GM18498 (cell line): ENCODE data around the gene NAV2.

ENCODE experiments used
- ATAC-seq: cut with Tn5 transposase; IDR thresholded peaks from one replicate; pipeline ENCODE4 v1.9.1; 2021; ENCODE audit warnings: mild to moderate bottlenecking, moderate library complexity; ENCODE audit not compliant: unreplicated experiment

NAV2 gene

DNA sequence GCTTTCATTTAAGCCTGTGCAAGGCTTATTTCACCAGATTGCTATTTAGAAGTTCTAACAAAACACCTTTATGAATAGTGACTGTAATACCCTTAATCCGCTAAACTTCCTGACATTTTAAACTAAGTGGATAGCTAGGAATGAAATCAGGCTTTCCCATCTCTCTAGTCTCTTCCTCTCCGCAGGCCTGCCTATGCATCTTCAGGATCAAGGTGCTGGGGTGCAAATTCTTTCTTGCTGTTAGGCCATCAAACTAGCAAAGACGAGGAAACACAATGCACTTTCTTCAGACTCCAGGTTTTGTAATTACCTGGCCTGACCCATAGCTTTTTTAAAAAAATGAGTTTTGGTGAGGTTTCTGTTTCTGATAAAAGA, 298.2 kb downstream of the NAV2 start:
- no peak for ATAC-seq

DNA sequence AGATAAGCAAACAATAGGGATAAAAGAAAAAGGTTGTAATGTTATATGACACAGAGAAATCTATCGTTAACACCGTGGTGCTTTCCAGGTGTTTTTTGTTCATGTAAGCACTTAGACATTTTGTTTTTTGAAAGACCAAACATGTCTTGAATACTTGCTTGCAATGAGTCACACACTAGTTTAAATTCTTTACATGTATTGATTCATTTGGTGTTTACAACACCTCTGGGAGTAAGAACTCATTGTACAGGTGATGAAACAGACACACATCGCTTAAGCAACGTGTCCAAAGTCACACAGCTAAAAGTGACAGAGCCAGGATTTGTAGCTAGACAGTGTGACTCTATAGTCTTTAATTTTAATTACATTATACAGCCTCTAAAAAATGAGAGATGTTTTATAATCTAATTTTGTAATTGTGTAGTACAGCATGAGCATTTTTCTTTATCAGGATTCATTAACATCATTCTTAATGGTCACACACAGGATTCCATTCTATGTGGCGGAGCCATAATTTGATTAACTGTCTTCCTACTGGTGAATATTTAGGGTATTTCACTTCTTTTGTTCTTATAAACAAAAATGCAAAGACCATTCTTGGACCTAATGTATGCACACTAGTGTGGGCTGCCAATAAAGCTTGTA, 298.8 kb downstream of the NAV2 start:
- ATAC-seq: no peak

DNA sequence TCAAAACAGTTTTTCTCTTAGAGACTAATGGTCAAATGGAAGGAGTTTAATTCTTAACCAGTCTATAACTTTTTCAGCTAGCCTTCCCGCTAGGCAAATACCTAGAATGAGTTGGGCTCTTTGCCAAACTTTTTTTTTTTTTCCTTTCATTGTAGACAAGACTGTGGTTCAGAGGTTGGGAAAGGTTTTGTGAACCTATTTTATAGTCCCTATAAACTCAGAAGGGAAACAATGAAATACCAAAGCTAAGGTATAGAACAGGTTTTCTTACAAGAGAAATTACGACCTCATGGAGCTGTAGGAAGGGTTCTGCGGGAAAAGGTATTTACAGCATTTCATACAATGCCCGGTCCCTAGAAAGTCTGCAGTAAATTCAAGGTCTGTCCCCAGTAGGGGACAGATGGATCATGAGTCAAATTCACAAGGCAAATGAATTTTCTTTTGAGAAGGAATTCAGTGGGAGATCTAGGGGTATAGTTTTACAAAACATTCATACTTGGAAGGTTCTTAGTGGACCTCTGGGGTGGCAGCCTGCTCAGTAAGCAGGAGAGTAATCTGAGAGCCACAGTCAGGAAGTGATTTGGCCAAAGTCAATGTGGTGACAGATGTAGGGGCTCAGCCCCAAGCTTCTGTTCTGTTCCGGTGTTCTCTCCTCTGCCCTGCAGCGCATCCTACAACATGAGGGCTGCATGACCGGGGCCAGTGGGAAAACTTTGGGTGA, 300.9 kb downstream of the NAV2 start:
- no peak for ATAC-seq

DNA sequence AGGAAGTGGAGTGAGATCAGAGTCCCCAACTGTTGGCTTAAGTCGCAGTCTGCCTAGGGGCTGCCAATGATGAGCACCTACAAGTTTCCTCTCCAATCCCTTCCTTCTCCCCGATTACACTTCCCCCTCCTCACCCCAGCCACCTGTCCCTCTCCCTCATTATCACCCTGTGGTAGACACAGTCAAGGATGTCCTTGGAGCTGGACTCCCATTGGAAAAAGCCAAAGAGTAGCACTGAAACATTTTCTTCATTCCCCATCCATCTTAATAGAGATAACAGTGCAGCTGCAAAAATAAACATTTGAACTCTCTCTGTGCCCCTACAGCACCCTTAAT, 301.4 kb downstream of the NAV2 start:
- no peak for ATAC-seq

DNA sequence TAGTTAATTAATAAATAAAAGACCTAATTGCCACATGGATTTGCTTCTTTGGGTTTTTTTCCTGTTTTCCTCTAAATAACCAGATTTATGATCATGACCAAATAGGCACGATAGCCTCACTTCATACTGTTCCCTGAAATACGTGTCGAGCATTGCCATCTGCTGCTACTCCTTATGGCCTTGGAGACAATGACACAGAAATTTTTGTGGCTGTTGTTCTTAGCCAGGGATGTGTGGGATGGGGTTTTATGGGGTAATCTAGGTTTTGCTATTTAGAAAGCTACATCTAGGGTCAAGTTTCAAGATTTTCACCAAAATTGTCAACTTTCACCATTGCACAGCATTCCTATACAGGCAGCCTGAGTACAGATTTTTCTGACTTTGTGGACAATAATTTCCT, 302.5 kb downstream of the NAV2 start:
- no peak for ATAC-seq

DNA sequence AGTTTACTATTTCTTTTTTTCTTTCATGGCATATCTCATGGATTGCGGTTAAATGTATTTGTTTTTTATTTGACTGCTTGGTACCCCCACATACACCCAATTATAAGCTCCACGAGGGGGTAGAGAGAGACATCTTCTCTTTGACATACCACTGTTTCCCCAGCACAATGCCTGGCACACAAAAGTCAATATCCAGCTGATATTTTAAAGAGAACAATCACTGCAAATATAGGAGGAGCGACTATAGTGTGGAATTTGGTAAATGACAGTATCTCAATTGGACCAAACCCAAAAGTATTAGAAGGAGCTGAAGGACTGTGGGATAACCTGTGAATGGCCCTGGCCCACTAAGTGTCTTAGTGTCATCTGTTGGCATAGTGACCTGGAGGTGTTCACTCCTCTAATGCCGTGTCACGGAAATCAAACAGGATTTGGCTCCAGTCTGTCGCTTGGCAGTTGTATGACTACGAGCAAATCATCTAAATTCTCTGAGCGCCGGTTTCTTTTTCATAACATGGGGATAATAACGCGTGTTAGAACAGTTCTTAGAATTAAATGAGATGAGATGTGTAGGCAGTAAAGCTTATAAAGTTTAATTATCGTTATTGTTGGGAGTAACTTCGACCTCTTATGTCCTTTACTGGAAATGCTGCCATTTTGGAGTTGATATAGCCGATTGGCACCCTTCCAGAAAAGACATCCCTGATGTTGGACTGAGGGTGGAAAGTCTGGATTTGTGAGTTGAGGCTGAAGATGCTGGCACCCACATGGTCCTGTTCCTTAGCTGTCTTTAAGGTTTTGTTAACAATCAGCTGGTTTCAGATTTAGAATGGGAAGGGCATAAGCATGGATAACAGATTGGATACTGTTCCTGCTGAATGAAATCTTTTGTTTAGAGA, 303.1 kb downstream of the NAV2 start:
- no peak for ATAC-seq

DNA sequence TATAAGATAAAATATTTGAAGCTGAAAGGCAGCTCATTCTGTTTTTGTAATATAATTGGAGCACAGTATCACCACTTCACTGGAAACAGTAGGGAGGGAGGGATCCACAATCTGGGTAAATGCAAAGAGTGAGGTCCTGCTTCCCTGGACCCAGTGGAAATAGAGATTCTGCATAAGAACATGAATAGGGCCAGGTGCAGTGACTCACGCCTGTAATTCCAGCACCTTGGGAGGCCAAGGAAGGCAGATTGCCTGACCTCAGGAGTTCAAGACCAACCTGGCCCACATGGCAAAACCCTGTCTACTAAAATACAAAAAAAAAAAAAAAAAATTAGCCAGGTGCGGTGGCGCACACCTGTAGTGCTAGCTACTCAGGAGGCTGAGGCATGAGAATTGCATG, 303.9 kb downstream of the NAV2 start:
- ATAC-seq: no peak

DNA sequence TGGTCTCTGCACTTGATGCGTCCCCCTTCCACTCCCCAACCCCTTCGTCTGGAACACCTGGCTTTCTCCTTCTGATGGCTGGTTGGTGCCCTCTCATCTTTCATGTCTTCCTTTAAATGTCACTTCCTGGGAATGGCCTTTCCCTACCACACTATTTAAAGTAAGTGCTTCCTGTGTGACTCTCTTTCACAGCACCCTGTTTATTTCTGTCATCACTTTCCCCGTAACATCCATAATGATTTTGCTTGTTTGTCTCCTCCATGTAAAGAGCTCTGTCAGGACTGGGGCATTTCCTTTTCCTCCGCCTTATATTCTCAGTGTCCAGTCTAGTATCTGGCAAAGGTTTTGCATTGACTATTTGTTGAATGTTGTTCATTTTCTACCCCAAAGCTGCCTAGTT, 304.7 kb downstream of the NAV2 start:
- no peak for ATAC-seq

DNA sequence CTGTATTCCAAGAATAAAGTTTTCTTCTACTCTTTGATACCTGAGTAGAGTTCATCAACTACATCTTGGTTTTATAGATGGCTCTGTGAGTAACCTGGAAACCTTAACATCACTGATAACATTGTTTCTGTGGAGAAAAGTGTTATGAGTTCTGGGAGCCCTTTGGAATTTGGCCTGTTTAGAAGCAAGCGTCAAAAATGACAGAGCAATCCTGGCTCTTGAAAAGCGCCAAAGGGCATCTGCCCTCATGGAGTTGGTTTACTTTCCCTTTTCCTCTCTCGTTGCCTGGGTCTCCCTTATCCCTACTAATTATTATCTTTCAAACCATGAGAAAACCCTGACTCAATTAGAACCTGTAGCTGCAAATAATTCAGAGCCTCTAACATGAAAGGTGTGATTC, 307.6 kb downstream of the NAV2 start:
- no peak for ATAC-seq

DNA sequence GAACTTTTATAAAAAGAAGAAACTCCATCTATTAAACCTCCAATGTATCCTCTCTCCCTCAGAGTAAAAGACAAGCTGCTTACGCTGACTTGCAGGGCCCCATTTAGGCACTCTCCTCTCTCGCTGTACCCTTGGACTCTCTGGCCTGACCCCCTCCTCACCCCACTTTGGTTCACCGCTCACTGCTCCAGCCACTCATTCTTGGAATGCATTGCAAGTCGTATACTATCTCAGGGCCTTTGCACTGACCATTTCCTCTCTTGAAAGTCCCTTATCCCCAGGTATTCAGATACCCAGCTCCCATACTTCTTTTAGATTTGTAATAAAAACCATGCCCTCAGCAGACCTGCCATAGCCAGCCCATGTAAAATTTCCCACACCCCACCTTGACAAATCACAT, 308.1 kb downstream of the NAV2 start:
- no peak for ATAC-seq

DNA sequence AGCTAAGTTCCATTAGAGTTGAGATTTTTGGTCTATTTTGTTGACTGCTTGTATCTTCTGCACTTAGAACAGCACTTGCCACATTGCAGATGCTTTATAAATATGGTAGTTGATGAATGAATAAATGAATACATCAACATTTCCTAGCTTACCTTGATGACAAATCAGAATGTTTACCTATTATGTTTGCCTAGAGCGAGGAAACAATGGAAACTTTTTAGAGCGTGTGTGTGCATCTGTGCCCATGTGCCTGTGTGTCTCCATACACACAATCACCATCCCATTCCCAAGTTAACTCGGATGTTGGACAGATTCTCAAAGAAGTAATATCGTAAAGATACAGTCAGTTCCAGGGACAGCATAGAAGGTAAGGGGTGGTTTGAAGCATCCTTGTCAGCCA, 308.6 kb downstream of the NAV2 start:
- no peak for ATAC-seq

DNA sequence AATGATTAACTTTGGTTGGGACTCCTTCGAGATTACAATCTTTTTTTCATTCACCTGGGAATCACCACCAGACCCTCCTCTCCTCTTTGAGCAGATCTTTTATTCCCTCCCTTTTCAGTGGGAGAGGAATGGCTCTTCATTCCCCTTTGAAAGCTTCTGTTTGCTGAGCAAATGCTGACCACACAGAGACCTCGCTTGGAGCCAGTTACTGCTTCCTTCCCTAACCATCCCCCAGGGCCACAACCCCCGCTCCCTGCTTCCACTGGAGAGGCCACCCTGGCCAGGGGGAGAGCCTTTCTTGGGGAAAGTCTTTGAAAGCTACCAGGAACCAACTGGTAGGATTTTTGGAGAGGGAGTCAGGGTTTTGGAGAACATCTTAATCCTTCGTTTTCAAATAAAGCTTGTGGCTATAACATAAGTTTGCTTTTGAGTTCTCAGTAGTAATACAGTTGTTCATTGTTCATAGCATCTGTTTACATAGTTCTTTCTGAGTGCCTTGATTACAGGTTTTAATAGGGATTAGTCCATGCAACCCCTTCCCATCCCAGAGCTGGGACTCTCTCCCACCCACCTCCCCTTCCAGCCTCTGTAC, 309.2 kb downstream of the NAV2 start:
- no peak for ATAC-seq

DNA sequence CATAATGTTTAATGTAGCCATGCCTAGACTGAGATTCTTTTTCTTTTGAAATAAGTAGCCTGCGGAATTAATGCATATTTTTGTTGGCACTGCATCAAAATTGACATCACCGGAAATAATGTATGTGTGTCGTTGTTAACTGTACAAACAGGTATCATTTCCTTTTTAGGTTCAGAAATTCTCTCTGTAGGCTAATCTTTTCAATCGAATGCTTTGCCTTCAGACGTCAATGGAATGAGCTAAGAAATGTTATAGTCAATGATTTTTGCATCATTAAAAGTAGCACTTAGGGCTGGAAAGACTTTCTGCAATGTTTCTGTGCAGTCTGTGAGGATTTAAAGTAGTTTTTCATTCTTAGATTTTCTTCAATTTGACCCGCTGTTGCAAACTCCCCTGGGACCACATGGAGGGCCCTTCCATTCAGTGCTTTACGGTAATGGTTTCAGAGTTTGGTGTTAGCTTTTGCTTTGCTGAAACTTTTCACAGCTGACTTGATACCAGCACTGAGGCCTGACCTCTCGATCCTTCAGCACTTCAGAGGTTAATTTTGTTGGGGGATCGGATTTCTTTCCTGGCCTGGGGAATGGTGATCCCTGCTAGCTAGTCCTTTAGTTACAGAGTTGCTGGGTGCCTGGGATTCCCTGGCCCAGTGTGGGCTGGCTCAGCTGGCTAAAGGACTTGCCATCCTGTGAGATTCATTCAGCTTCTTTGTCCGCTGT, 309.9 kb downstream of the NAV2 start:
- ATAC-seq: peak; percentile 47

DNA sequence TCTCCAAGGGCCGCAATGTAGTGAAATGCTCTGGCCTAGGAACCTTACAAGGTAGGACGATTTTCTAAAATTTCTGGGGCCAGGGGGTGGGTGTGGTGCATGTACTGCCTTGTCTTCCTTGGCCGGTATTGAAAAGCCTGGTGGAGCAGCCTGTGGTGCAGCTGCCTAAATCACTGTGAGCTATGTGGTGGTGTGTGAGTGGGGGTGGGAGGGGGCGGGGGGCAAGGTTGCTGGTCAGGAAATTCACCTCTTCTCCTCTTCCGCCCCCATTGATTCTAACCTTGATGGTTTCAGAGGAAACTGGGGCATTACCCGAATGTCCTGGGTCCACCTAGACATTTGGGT, 310.4 kb downstream of the NAV2 start:
- ATAC-seq: no peak

DNA sequence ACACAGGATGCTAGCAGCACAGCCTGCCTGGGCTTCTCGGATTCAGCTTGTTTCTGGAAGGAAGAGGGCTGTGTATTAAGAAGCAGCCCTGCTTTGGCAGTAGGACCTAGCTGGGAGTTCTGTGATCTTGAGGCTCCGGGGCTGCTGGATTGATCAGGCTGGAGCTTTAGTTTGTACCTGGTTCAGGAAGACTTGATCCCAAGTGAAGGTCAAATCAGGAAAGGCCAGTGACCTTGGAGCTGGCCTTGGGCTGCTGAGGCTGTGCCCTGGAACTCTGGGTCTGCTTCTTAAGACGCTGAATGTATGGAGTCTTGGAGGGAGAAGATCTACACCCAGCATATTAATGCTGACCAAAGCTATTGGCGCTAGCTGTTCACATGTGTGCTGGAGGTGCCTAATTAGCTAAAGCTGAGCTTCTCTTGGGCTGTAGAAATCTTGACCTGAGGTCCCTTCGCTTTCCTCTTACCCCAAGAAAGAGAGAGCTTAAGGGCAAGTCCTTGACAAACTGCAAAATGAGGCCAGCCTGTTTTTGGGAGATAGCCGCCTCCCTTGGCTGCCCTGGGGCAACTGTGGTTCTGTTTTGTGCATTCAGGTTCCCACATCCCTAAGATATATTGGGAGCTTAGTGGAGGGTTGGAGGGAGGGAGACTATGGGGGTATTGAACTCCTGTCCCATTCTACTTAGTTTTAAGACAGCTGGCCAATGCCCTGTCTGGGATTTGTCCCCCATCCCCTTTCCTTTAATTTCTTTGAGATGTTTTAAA, 311.7 kb downstream of the NAV2 start:
- ATAC-seq: no peak

DNA sequence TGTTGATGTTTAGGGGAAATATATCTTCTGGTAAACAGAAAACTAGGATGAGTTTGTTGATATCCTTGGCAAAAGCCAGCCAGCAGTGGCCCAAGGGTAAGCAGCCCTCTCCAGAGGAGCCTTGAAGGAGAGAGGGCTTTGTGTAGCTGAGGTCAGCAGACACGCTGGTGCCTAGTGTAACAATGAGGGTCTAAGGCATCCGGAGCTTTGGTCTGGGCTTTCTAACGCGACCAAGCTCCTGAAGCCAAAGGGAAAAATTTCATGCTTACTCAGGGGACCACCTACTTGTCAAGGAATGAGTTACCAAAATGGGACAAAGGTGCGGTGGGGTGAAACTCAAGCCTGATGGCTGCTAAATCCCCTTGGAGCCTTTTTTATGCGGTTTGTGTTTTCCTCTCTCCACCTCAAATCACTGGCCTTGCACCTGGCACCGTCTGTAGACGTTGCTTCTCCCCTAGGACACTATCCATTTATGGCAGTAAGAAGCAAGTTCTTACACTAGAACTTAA, 312.7 kb downstream of the NAV2 start:
- ATAC-seq: no peak

DNA sequence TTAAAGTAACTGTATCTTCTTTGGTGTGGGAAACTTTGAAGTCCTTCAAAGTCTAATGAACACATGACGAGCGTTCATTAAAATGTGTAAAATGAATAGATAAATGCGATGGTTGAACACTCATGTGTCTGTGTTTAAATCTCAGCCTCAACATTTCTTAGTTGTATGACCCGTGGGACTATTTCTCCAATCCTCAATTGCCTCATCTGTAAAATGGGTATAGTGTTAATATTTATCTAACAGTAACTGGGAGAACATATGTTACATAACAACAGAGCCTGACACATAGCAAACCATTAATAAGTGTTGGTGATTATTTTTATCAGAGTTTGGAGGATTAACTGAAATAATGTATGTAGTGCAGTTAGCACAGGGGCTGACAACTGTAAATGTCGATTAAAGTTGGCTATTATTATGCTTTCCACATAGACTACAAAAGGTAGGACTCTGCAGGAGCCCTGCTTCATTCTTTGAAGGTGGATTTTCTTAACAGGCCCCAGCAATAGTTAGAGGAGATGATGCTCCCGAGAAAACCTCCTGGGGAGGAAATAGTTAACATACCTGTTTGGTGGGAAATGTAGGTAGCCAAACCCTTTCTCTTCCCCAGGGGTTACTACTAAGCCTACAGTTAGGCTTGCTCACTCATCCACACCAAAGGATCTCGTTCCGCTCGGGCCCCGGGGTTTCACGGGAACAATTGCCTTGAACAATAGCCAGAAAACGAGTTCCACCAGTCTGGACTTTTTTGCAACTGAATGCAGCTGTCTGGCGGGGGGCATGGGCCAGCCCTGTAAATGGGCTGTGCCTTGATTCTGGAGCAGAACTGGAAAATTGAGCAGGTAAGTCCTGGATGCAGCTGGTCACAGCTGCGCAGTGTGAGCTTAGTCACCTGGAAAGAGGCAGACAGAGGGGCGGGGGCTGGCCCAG, 314.3 kb downstream of the NAV2 start:
- no peak for ATAC-seq

DNA sequence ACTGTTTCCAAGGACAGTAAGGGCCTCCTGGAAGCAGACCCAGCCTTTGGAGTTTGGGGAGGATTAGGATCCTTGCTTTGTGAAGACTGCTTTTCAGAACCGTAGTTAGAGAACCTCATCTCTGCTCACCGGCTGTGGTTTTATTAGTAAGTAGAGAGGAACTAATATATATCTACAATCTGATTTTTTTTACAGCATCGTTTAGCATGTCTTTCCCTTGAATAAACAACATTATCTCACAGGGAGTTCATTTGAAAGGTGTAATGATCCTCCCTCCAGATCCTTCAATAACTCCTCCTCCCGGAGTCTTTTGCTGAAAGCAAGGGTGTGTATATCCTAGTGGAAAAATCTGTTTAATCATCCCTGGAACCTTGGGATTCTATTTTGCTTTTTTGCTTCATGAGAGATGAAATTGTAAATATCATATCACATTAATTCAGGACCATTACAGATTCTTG, 314.9 kb downstream of the NAV2 start:
- ATAC-seq: no peak

DNA sequence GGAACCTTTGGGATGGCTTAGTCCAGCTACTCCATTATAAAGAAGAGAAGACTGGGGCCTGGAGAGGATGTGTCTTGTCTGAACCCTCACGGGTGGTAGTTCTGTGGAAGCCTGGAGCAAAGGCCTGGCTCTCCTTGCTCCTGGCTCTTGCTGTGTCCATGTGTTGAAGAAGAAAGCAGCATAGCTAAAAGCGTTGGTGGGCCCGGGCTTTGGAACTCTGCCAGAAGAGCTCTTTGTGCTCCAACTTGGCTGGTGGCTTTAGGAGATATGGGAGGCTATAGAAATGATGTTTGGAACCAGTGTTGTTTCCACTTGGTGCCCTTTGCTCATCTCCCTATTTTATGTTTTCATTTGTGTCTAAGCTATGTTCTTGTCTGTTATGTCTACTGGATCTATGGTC, 316.6 kb downstream of the NAV2 start:
- ATAC-seq: no peak
